Skin epidermis (tissue), 12 donors: ENCODE data around the gene GNS.
"Not testable (repeated sequence)": the region's sequence is repeated elsewhere in the genome, so short reads cannot be mapped to it uniquely, and the experiment has no call there.

ENCODE experiments used
- H3K27ac ChIP-seq, 21 experiments: fragments of 200-600 bp; sonication (generic) in 11 of 21; one replicate each; pipeline ENCODE4 v1.5.0; 2020; ENCODE audit warnings: mild to moderate bottlenecking in 3 of 21, inconsistent platforms in 2 of 21, moderate library complexity in 2 of 21
- H3K4me3 ChIP-seq, 7 experiments: fragments of 200-600 bp; sonication (generic) in 2 of 7; one replicate each; pipeline ENCODE4 v1.5.0; 2020; ENCODE audit warnings: inconsistent platforms in 2 of 7, mild to moderate bottlenecking in 2 of 7, moderate library complexity in 1 of 7

Gene GNS

GRCh38 chr12:64759035-64759894 is at the start of gene GNS:
Gene GNS, minus strand, starts transcription at chr12:64759406. Its CDS starts 130 bp downstream, at chr12:64759276.
- H3K4me3 ChIP-seq, result peak within 1 kb of the TSS; percentile 66 to 100 (median 80)
- H3K27ac ChIP-seq, result peak within 1 kb of the TSS; percentile 63 to 92 (median 82)

GRCh38 chr12:64808110-64808509 is 48.9 kb upstream of the GNS start:
- Histone ChIP-seq H3K27ac (no peak overlapping the region), H3K4me3 (no peak overlapping the region)

- no peak overlapping the region for H3K4me3 ChIP-seq
- H3K27ac ChIP-seq, result no peak overlapping the region
These were observed 47.6 kb upstream of the GNS start for GRCh38 chr12:64806593-64807460.

DNA sequence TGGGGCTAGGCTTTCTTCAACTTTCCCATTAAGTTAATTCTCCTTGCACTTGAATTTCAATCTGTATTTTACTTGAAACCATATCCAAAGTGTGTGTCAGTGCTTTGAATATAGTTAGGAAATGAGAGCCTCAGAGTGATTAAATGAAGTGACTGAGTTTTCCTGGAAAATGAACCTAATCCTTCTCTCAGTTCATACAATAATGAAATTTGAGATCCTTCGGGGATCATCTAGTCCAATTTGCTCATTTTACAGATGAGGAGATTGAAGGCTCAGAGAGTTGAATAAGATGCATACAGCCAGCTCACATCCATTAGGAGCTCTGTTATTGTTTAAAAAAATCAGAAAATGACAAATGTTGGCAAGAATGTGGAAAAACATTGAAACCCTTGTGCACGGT is 47.0 kb upstream of the GNS start:
- Histone ChIP-seq H3K27ac (no peak overlapping the region), H3K4me3 (no peak overlapping the region)

- not testable (repeated sequence) for H3K27ac ChIP-seq, H3K4me3 ChIP-seq
These were observed 43.1 kb upstream of the GNS start for GRCh38 chr12:64802180-64802775.

GRCh38 chr12:64801381-64801780 is 42.2 kb upstream of the GNS start:
- Histone ChIP-seq H3K27ac (no peak overlapping the region), H3K4me3 (no peak overlapping the region)

GRCh38 chr12:64800640-64801039 is 41.4 kb upstream of the GNS start:
- no peak overlapping the region for H3K27ac ChIP-seq
- no peak overlapping the region for H3K4me3 ChIP-seq

- Histone ChIP-seq H3K27ac (no peak overlapping the region), H3K4me3 (no peak overlapping the region)
These were observed 39.0 kb upstream of the GNS start for GRCh38 chr12:64798165-64798564.

- H3K4me3 ChIP-seq, result no peak overlapping the region
- H3K27ac ChIP-seq, result no peak overlapping the region
These were observed 38.0 kb upstream of the GNS start for GRCh38 chr12:64797156-64797555.

- Histone ChIP-seq H3K27ac (no peak overlapping the region), H3K4me3 (no peak overlapping the region)
These were observed 37.1 kb upstream of the GNS start for GRCh38 chr12:64796205-64796845.

DNA sequence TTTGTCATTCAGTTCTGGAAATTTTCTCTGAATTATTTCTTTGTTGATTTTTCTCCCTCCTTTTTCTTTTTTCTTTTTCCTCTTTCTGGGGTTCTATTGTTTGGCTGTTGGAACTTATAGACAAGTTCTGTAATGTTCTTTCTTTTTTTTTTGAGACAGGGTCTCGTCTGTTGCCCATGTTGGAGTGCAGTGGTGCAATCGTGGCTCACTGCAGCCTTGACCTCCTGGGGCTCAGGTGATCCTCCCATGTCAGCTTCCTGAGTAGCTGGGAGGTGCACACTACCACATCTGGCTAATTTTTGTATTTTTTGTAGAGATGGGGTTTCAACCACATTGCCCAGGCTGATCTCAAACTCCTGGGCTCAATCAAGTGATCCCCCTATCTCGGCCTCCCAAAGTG is 35.1 kb upstream of the GNS start:
- H3K27ac ChIP-seq, result no peak overlapping the region

DNA sequence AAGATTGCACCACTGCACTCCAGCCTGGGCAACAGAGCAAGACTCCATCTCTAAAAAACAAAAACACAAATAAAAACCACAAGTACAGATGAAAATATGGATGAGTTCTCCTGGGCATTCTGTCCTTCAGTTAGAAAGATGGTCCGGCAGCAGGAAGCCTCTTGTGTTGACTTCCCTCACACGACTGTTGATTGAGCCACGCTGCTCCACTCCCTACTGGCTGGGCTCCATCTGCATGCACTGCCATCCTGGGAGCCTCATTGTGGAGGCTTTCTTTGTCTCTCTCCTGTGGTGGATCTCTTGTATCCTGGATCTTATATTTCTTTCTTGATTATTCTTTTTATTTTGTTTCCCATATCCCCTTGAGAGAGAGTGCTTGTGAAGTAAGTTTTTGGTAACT is 34.4 kb upstream of the GNS start:
- no peak overlapping the region for H3K4me3 ChIP-seq
- H3K27ac ChIP-seq, result no peak overlapping the region

More for the DNA sequence above, 35.1 kb upstream of the GNS start:
- H3K4me3 ChIP-seq, result no peak overlapping the region

DNA sequence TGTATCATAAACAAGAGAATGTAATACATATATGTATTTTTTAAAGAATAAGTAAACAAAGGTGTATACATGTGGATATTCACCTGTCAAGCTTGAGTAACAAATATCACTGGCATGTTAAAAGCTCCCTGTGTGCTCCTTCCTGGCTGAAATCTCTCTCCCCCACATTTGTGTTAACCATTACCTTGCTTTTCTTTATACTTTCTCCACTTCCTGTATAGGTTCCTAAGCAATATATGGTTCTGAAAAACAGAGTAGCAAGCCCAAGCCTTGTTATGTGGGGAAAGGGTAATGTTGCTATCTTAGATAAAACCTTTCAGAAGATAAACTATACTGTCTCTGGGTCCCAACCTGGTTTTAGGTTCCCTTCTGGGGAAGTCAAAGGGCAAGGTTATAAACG is 32.9 kb upstream of the GNS start:
- no peak overlapping the region for H3K4me3 ChIP-seq
- no peak overlapping the region for H3K27ac ChIP-seq

DNA sequence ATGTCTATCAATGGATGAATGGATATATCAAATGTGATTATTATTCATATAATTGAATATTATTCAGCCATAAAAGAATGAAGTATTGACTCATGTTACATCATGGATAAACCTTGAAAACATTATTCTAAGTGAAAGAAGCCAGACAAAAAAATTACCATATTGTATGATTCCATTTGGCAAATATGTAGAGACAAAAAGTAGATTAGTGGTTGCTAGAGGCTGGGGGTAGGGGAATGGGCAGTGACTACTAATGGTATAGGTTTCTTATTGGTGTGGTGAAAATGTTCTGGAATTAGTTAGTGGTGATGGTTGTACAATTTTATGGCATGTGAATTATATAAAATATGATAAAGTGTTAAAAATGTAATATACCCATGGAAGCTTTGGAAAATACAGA is 31.8 kb upstream of the GNS start:
- Histone ChIP-seq H3K4me3 (no peak overlapping the region), H3K27ac (no peak overlapping the region)

DNA sequence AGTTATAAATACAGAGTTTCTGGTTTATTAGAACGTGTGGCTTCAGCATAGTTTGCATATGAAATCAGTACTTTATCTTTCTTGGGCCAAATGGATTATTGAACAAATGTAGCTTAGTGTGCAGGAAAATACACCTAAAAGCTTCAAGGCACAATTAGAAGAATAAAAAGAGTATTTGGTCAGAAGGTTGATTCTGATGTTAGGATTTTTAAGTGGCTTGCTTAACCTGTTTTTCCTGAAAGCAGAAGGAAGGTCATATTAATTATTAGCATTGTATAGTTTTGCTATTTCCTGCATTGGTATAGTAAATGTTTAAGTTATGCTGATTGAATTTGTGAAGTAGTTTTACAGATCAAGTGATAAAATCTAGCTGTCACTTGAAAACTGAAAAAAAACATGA is 31.0 kb upstream of the GNS start:
- Histone ChIP-seq H3K27ac (no peak overlapping the region), H3K4me3 (no peak overlapping the region)

DNA sequence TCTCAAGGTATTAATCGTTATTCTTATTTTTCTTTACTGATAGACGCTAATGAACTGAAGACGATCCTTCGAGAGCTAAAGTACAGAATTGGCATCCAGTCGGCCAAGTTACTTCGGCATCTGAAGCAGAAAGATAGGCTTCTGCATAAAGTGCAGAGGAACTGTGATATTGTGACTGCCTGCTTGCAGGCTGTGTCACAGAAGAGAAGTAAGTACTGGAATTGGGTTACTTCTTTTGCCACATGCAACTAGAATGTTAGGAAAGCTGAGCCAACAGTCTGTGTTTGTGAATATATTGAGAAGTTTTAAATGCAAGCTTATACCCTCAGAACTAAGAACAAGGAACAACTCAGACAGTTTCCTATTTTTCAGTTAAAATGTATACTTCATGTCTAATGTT is 26.6 kb upstream of the GNS start:
- Histone ChIP-seq H3K27ac (no peak overlapping the region), H3K4me3 (no peak overlapping the region)

DNA sequence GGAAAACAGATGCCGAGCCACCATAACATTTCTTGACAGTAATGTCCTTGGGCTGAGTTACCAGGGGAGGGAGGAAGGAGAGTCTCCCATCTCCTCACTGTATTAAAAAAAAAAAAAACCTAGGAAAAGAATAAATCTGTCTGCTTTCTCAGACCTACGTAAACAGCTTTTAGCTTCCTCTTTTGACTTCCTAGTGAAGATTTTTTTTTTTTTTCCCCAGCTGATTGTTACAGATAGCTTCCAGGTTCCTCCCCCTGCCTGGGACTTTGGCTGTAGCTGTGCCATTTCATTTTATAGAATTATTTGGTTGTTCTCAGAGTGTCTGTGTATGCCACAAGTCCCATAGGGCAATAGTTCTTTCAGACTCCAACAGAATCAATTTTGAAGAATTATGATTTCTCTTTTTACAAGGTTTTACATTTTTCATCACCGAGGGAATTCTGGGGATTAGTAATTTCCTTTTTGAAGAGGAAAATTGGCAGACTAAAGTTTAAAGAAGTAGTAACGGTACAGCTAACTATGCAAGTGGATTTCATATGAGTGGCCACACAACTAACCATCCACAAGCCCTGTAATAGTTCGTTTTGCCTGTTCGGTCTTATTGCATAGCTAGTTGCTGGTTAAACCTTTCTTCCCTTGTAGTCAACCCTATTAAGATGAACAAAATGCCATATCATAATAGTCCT is 23.1 kb upstream of the GNS start:
- H3K4me3 ChIP-seq, result peak overlapping the region in 4 of 7 experiments; percentile 42 to 60 (median 54)
- H3K27ac ChIP-seq, result peak overlapping the region in 4 of 21 experiments; percentile 17 to 76 (median 42)

DNA sequence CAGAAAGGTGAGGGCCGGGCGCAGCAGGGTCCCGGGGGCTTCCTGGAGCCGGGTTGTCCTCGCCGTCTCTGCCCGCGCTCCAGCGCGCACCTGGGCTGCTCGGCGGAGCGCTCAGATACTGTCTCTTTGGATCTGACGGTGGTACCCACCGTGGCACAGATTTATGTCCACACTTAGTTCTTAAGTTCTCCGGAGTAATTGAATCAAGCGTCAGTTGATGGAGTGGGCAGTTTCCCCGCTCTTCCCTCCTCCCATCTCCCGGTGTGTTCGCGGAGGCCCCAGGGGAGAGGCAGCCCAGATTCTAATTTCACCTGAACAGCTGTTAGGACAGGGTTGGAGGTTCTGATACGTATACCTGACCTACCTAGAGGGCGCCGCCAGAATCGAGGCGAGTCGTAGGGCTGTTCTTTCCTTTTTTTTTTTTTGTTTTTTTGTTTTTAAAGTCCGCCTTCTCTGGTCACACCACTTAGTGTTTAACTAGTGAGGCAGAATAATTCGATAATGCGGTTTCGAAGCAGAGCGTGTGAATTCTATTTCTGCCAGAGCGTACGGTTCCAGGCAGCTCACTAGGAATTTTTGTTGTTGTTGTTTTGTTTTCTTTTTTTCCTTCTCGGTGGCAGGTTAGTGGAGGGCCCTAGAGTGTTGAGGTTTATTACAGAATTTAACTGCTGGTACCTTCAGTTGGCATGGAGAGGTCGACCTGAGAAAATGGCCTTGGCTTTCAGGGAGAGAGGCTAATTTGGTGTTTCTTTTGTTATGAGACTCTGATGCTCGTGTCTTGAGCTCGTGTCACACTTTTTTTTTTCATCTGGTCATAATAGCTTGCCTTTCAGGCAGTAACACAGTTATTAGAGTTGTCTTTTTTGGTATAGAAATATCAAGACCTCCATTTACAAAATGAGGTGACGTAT is 22.3 kb upstream of the GNS start:
- Histone ChIP-seq H3K4me3 (peak overlapping the region; percentile 30 to 60 (median 52)), H3K27ac (peak overlapping the region in 6 of 21 experiments; percentile 17 to 76 (median 47))
